ENCODE results near the gene TMEM184B. TPM values are rescaled to one million over a fixed set of nuclear protein-coding genes. Genes with fewer than 3 reads are reported as not detected.

Gene TMEM184B
- polyA plus RNA-seq, 2 donors = 10.8 to 14.4 TPM

GRCh38 chr22:38171927-38172831, 100.6 kb downstream of the TMEM184B start:
- peaks cover 0 to 6% of the 10 kb centered on the region in 2 donors for H3K36me3 ChIP-seq (ENCODE audit: control insufficient read depth in 2 of 2, insufficient read depth in 2 of 2, low read length in 1 of 2)
- H3K9me3 ChIP-seq (ENCODE audit: control insufficient read depth in 2 of 2, insufficient read depth in 1 of 2, low read depth in 1 of 2, low read length in 1 of 2) = no peaks in the 10 kb centered on the region
- peak overlapping the region; percentile 16 to 67 for H3K27ac ChIP-seq (ENCODE audit: low read depth in 2 of 2, low read length in 1 of 2)
- no peaks in the 10 kb centered on the region for H3K27me3 ChIP-seq (ENCODE audit: control insufficient read depth in 1 of 2, insufficient read depth in 2 of 2, low read length in 2 of 2)
- H3K4me3 ChIP-seq (ENCODE audit: low read depth in 1 of 2, low read length in 2 of 2) = no peak overlapping the region
- peaks cover 5 to 27% of the 10 kb centered on the region in 2 donors for H3K4me1 ChIP-seq (ENCODE audit: control insufficient read depth in 2 of 2, insufficient read depth in 2 of 2, low read length in 1 of 2)
- WGBS, 2 donors = 40 to 64% methylated on average over 16 of the region's 16 CpGs

- no peak overlapping the region for H3K4me3 ChIP-seq (ENCODE audit: low read depth in 1 of 2, low read length in 2 of 2)
- H3K36me3 ChIP-seq (ENCODE audit: control insufficient read depth in 2 of 2, insufficient read depth in 2 of 2, low read length in 1 of 2) = peaks cover 0 to 6% of the 10 kb centered on the region in 2 donors
- no peak overlapping the region for H3K27ac ChIP-seq (ENCODE audit: low read depth in 2 of 2, low read length in 1 of 2)
- no peaks in the 10 kb centered on the region for H3K9me3 ChIP-seq (ENCODE audit: control insufficient read depth in 2 of 2, insufficient read depth in 1 of 2, low read depth in 1 of 2, low read length in 1 of 2)
- WGBS, 2 donors = 97 to 98% methylated on average over 5 of the region's 5 CpGs
- H3K27me3 ChIP-seq (ENCODE audit: control insufficient read depth in 1 of 2, insufficient read depth in 2 of 2, low read length in 2 of 2) = no peaks in the 10 kb centered on the region
- peaks cover 2 to 18% of the 10 kb centered on the region in 2 donors for H3K4me1 ChIP-seq (ENCODE audit: control insufficient read depth in 2 of 2, insufficient read depth in 2 of 2, low read length in 1 of 2)
These were observed 102.3 kb downstream of the TMEM184B start for GRCh38 chr22:38170469-38170868.

Other genes with a start within 250 kb of the TMEM184B start
- 10 to 100 TPM; 25.3 to 25.6 TPM for gene PICK1, start 215.6 kb downstream of the TMEM184B start, polyA plus RNA-seq
- under 1 TPM; 0.25 to 0.41 TPM for gene SLC16A8, start 188.8 kb downstream of the TMEM184B start, polyA plus RNA-seq
- gene BAIAP2L2, start 162.3 kb downstream of the TMEM184B start, polyA plus RNA-seq = 10 to 100 TPM in 1 of 2 donors, 1 to 10 TPM in 1; 2.6 to 34.5 TPM
- 10 to 100 TPM; 14.5 to 36.3 TPM for gene PLA2G6, start 91.2 kb downstream of the TMEM184B start, polyA plus RNA-seq
- 10 to 100 TPM; 34.7 to 99.6 TPM for gene MAFF, start 71.0 kb downstream of the TMEM184B start, polyA plus RNA-seq
- 100 to 1,000 TPM in 1 of 2 donors, 10 to 100 TPM in 1; 69.4 to 152 TPM for gene CSNK1E, start 44.4 kb upstream of the TMEM184B start, polyA plus RNA-seq
- not detected for gene KCNJ4, start 182.2 kb upstream of the TMEM184B start, polyA plus RNA-seq
- 1 to 10 TPM; 1.0 to 1.3 TPM for gene KDELR3, start 195.1 kb upstream of the TMEM184B start, polyA plus RNA-seq
- 100 to 1,000 TPM in 1 of 2 donors, 10 to 100 TPM in 1; 95.5 to 143 TPM for gene DDX17, start 233.3 kb upstream of the TMEM184B start, polyA plus RNA-seq

Measured in esophagus (tissue), 2 donors.